ENCODE results near the gene CSF2.

DNA sequence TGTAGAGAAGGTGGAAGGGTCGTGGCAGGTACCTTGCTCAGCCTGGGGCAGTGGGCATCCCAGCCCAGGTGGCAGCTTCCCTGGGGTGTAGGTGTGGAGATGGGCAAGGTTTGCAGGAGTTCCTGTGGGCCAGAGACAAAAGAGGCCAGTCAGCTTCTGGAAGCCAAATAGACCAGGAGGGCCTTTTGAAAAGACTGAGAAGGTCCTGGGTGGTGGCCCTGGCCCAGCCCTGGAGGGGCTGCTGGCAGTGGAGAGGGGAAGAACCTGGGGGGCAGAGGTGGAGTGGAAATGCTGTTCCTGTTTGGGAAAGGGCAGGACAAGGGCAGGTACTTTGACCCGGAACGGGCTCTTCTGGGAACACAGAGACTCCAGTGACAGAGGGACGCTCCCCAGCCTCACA lies 20.1 kb upstream of the CSF2 start:
- TF ChIP-seq CTCF (IDR thresholded peaks at IDR 0.05) (no peak), POLR2AphosphoS5 (IDR thresholded peaks at IDR 0.05; ENCODE audit: low read depth, low read length) (no peak)
- TF ChIP-seq, protein P1, sequence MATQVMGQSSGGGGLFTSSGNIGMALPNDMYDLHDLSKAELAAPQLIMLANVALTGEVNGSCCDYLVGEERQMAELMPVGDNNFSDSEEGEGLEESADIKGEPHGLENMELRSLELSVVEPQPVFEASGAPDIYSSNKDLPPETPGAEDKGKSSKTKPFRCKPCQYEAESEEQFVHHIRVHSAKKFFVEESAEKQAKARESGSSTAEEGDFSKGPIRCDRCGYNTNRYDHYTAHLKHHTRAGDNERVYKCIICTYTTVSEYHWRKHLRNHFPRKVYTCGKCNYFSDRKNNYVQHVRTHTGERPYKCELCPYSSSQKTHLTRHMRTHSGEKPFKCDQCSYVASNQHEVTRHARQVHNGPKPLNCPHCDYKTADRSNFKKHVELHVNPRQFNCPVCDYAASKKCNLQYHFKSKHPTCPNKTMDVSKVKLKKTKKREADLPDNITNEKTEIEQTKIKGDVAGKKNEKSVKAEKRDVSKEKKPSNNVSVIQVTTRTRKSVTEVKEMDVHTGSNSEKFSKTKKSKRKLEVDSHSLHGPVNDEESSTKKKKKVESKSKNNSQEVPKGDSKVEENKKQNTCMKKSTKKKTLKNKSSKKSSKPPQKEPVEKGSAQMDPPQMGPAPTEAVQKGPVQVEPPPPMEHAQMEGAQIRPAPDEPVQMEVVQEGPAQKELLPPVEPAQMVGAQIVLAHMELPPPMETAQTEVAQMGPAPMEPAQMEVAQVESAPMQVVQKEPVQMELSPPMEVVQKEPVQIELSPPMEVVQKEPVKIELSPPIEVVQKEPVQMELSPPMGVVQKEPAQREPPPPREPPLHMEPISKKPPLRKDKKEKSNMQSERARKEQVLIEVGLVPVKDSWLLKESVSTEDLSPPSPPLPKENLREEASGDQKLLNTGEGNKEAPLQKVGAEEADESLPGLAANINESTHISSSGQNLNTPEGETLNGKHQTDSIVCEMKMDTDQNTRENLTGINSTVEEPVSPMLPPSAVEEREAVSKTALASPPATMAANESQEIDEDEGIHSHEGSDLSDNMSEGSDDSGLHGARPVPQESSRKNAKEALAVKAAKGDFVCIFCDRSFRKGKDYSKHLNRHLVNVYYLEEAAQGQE (IDR thresholded peaks at IDR 0.05; ENCODE audit: insufficient read depth in 1 of 2, low read depth in 2 of 2, low read length in 1 of 2), result no peak

Data from Panc1 (cell line).